Inflammatory macrophage treated with lipopolysaccharide for 1 hour (primary cell): ENCODE data around the gene SEC24D.

Experiments used
- DNase-seq, 2 donors: peaks; one replicate each; pipeline ENCODE4 v3.0.0-alpha.2; 2020 to 2022

SEC24D gene

DNA sequence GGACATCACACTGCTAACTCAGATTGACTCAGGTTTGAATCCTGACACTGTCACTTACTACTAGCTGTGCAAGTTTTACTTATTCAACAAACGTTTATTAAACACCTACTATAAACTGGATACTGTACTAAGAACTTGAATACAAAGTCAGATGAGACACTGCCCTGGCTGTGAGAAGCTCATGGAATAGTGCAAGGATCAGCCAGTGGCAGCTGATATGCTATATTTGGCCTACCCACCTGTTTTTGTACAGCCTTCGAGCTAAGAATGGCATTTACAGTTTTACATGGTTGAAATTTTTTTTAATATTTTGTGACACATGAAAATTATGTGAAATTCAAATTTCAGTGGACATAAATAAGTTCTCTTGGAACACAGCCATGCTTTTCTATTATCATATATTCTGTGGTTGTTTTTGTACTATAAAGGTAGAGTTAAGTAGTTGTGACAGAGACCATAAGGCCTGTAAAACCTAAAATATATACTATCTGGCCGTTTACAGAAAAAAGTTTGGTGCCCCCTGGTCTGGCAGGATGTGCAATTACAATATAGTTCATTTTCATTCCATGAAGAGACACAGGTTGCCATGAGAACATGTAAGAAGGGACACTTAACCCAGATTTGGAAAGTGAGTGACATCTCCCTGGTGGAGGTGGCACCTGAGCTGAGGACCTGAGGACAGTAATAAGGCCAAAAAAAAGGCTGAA, 3.4 kb upstream of the SEC24D start:
- no peak for DNase-seq

DNA sequence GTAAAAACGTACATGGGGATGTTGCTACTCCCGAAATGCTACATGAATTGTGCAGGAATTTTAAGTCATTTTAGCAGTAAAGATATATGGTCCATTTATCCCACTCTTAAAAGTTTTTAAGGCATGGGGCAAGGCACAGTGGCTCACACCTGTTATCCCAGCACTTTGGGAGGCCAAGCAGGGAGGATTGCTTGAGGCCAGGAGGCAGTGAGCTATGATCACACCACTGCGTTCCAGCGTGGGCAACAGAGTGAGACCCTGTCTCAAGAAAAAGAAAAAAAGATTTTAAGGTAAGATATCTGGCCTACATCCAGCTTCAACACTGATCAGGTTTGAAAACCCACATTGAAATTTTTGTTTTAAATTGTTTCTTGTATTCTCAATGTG, 1.2 kb upstream of the SEC24D start:
- DNase-seq = no peak

GRCh38 chr4:118836301-118837120, 585 bp upstream of the SEC24D start:
- DNase-seq = peak; percentile 22 to 44

DNA sequence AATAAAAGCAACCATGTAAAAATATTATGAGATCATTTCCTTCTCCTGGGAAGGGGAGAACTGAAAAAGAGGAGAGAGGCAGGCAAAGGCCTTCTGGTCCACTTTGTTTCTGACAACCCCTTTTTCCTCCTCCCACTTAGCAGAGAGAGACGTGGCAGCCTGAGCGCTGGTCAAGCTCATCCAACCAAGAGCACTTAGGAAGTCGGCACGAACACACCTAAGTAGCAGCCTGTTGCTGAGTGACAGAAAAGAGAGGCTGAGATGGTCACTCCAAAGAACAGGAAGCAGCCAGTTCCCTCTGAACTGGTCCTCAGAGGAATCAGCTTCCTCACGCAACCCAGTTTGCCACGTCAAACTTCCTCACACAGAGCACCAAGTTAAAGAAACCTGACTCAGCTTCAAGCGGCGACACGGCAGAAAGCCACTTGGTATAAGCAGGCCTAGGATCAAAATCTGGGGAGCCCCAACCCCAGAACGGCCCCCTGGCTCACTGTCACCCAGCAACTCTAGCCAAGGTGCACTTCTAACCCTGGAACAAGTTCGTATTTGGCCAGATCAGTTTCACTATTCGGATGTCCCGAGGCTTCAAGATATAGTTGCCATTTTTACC, 861 bp downstream of the SEC24D start:
- peak; percentile 82 to 83 for DNase-seq

DNA sequence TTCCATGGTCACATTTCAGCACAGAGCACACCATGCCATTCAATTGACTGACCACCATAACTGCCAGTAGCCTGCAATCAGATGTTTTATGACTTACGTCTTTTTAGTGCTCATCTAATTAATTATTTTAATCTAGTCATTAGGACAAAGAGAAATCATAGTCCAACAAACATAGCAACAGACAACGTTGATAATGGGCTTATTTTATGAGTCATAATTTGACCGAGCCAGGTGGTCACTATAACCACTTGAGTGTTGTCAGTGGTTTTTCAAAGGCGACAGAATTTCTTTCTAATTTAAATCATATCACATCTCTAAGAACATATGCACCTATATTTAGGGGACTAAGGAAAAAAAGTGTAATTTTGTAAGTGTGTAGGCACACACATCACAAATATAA, 1.9 kb downstream of the SEC24D start:
- no peak for DNase-seq

GRCh38 chr4:118833192-118833820, 2.6 kb downstream of the SEC24D start:
- no peak for DNase-seq

DNA sequence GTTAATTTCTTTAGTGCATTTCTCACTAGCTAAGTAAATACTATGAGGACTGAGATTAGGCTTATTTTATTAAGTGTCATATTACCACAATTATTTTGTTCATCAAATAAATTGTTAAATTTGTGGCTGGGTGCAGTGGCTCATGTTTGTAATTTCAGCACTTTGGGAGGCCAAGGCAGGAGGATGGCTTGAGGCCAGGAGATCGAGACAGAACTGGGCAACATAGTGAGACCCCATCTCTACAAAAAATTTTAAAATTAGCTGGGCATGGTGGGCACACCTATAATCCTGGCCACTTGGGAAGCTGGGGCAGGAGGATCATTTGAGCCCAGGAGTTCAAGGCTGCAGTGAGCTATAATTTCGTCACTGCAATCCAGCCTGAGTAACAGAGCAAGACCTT, 6.8 kb downstream of the SEC24D start:
- DNase-seq = no peak

DNA sequence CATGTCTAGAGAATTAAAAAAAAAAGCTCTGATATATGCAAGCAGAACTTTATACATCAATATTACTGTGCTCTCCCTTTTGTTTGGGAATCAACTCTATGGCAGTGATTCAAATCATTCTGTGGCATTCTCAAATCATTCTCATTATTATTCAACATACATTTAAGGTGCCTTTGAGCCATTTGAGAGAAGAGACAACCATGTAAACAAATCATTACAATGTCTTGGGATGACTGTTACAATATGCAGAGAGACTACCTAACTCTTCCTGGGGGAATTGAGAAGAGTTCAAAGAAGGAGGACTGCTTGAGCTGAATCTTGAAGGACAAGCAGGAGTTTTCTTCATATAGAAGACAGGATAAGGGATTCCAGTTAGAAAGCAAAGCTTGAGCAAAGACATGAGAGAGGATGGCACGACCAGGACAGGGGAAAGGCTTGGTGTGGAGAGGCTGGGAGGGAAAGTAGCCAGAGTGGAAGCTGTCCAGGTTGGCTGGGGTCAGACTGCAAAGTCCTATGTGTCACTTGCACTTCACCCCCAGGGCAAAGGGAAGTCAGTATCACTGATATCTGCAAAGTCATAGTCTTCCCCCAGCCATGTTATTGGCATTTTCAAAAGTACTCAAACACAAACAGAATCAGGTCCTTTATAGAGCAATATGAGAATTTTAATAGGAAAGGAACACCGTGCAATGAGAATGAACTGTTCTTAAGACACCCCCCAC, 9.0 kb downstream of the SEC24D start:
- DNase-seq = no peak

DNA sequence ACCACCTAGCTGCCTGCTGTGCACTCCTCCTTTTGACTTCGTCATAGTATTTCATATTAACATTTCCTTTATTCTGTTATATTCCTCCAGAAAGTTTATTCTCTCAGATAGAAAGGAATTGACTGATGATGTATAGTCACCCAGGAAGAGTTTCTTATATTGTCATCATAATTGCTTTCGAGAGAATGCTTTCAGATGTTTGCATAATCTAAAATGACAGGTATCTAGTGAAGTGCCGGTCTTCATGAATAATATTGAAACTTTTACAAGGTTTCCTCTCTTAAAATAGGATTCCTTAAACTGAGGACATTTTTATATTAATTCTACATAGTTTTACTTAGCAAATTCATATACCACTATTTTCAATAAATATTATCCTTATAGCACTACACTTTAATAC, 10.1 kb downstream of the SEC24D start:
- no peak for DNase-seq

GRCh38 chr4:118824141-118824540, 11.8 kb downstream of the SEC24D start:
- DNase-seq = no peak

- no peak for DNase-seq
Observed at GRCh38 chr4:118823471-118823870, 12.5 kb downstream of the SEC24D start.

DNA sequence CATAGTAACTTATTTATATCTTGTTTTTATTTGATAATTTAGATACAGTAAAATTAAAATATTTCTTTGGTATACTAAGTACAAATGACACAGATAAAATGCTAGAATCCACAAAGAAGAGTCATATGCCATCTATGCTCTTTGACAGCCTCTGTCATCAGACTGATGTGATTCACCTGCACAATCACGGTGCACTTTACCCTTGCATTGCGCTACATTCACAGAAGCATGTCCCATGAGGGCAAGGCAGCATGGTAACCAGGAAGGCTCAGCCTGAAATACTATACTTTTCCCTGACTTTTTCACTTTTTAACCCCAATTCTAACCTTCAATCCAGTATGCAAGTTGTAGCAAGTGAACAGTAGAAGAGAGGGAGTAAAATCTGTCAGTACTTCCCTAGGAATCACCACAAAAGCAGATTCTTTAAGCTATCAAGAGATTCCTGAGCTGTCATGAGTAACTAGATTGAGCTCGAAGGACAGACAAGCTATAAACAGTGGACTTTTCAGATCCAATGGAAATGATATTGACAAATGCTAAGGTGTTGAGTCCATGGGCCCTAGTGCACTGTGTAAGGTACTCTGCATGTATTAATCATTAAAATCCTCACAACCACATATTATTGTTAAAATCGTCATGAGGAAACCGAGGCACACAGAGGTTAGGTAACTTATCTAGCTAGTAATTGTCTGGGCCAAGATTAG, 14.2 kb downstream of the SEC24D start:
- no peak for DNase-seq

DNA sequence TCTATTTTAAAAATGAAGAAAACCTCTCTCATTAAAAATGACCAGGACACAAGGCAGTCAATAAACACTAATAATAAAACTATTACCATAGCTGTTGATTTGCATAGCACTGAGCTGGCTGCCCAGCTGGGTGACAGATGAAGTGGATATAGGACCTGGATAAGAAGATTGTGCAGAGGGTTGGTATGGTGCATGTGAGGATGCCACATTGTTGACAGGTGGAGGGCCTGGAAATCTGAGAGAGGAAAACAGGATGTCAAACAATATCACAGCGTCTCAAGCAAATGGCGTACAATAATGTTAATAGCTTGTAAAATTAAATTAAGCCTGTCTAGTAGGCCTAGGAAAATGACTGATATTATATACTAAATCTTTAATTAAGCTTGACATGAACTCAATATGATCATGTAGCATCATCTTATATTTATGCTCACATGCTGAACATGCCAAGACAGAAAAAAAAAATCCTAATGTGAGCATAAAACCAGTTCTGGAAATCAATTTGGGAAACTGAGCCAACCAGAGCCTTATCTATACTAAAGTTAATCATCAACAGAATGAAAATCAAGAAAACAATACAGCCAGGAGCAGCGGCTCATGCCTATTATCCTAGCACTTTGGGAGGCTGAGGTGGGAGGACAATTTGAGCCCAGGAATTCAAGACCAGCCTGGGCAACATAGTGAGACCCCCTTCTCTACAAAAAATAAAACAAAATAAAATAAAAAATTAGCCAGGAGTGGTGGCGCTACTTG, 18.6 kb downstream of the SEC24D start:
- DNase-seq = no peak

GRCh38 chr4:118816538-118817177, 19.3 kb downstream of the SEC24D start:
- DNase-seq = no peak

DNA sequence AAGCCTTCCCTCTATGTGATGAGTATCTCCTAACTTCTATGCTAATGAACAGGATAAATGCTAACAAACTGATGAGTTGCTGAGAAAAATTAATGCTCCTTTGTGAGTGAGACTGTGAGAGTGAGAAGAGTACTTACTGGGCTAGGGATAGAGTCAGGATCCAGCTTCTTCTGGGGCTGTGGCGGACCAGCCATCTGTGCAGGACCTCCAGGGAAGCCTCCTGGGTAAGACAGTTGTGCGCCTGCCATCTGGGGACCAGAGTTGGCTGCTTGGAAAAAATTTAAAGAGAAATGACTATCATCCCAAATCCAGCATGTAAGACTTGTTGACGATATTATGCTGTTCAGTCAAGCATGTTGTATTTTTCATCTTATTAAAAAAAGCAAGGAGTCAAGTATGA, 21.0 kb downstream of the SEC24D start:
- no peak for DNase-seq

- DNase-seq = no peak
Observed at GRCh38 chr4:118814058-118814457, 21.9 kb downstream of the SEC24D start.

DNA sequence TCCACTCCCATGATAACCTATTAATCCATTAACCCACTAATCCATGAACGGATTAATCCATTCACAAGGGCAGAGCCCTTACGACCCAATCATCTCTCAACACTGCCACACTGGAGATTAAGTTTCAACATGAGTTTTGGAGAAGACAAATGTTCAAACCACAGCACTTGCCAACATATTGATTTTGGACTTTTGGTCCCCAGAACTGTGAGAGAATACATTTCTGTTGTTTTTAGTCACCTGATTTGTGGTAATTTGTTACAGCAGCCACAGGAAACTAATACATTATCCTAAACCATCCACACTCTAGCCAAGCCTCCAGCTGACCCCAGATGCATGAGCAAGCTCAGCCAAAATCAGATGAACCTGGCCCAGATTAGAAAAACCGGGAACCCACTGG, 22.4 kb downstream of the SEC24D start:
- DNase-seq = no peak

DNA sequence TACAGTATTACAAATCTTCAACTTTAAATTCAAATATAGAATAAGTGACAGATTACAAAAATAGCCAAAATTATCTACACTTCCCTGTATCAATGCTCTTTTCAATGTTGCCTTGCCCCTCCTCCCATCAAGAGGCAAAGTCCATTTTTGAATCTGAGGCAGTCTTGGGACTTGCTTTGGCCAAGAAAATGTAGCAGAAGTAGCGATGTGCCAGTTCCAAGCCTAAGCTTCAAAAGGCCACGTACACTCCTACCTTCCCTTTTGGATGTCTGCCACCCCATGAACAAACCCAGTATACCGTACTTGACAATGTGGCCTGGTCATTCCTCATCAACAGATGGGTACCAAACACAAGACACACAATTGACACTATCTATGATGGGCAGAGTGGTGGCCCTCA, 24.1 kb downstream of the SEC24D start:
- DNase-seq = no peak

DNA sequence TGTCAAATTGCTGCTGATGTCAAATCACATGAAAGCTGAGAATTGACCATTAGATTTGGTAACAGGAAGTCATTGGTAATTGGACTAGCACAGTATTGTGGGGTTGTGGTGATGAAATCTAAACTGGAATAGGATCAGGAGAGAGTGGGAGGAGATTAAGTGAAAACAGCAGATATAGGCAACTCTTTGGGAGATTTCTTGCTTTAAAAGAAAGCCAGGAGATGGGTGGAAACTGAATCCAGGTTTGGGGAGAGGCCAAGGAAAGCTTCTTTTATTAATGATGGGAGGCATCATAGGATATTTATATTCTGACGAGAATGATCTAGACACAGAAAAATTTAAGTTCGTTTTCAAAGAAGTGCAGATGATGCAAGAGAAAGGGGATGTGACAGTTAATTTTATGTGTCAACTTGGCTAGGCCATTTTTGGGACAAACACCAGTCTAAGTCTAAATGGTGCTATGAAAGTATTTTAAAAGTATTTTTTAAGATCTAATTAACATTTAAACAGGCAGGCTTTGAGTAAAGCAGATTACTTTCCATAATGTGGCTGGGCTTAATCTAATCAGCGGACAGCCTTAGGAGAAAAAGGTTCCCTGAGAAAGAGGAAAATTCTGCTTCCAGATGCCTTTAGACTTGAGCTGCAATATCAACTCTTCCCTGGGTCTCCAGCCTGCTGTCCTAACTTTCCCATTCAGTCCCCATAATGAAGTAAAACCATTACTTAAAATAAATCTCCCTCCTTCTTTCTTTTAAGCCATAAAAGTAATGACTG, 24.7 kb downstream of the SEC24D start:
- DNase-seq = peak; percentile 74 to 89

DNA sequence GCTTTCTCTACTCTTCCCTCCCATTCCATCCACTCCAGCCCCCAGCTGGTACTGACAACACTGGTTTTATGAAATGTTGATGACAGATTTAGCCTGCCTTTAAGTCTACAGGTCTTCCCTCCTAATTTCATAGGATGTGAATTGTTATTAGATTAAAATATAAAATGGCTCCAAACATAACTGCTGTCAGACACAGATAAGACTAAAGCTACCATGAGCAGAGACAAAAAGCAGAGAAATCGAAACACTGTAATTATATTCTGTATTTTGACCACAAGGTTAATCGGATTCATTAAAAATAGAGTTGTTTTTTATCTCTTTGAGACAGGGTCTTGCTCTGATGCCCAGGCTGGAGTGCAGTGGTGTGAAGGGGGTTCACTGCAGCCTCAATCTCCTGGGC, 28.3 kb downstream of the SEC24D start:
- DNase-seq = no peak
